H9 (cell line): ENCODE measurements around the gene DIP2A. TPM values are rescaled to one million over a fixed set of nuclear protein-coding genes. Genes with fewer than 3 reads are reported as not detected.

Source experiments
- DNase-seq: peaks from one replicate; pipeline ENCODE4 v3.0.0-alpha.2; 2017
- H2AFZ ChIP-seq: one replicate; pipeline ENCODE4 v1.6.1; 2013; ENCODE audit warnings: mild to moderate bottlenecking, low read length, control low read depth, moderate library complexity
- H2AK5ac ChIP-seq: 2 replicates; pipeline ENCODE4 v1.6.1; 2013; ENCODE audit warnings: low read length, control low read depth, mixed read lengths; ENCODE audit not compliant: insufficient read length
- H2BK120ac ChIP-seq: one replicate; pipeline ENCODE4 v1.6.1; 2013; ENCODE audit warnings: low read depth, mild to moderate bottlenecking, low read length, control low read depth, inconsistent platforms; ENCODE audit not compliant: poor library complexity, severe bottlenecking
- H2BK12ac ChIP-seq: 2 replicates; pipeline ENCODE4 v1.6.1; 2013; ENCODE audit warnings: low read length, control low read depth, mixed read lengths, low read depth; ENCODE audit not compliant: insufficient read length
- H2BK15ac ChIP-seq: 2 replicates; pipeline ENCODE4 v1.6.1; 2013; ENCODE audit warnings: low read depth, low read length, control low read depth
- H2BK20ac ChIP-seq: one replicate; pipeline ENCODE4 v1.6.1; 2013; ENCODE audit warnings: low read depth, mild to moderate bottlenecking, low read length, control low read depth, inconsistent platforms; ENCODE audit not compliant: poor library complexity, severe bottlenecking
- H2BK5ac ChIP-seq: 2 replicates; pipeline ENCODE4 v1.6.1; 2013; ENCODE audit warnings: low read length, control low read depth, mixed read lengths; ENCODE audit not compliant: insufficient read length
- H3K14ac ChIP-seq: 2 replicates; pipeline ENCODE4 v1.6.1; 2013; ENCODE audit warnings: low read length, control low read depth; ENCODE audit not compliant: insufficient read depth
- H3K18ac ChIP-seq: 2 replicates; pipeline ENCODE4 v1.6.1; 2013; ENCODE audit warnings: low read depth, mild to moderate bottlenecking, mixed read lengths, low read length, control low read depth; ENCODE audit not compliant: insufficient read length
- H3K23ac ChIP-seq: 2 replicates; pipeline ENCODE4 v1.6.1; 2013; ENCODE audit warnings: low read length, control low read depth, mixed read lengths, low read depth; ENCODE audit not compliant: insufficient read length
- H3K23me2 ChIP-seq: 2 replicates; pipeline ENCODE4 v1.6.1; 2013; ENCODE audit warnings: low read depth, mild to moderate bottlenecking, mixed read lengths, low read length, control low read depth; ENCODE audit not compliant: insufficient read length, poor library complexity, severe bottlenecking
- H3K27ac ChIP-seq: 2 replicates; pipeline ENCODE4 v1.5.1; 2013; ENCODE audit warnings: low read length, control low read depth, mixed read lengths, low read depth; ENCODE audit not compliant: insufficient read length
- H3K27me3 ChIP-seq: 2 replicates; pipeline ENCODE4 v1.6.1; 2013; ENCODE audit warnings: low read length, control low read depth, inconsistent platforms; ENCODE audit not compliant: insufficient read depth
- H3K4ac ChIP-seq: 2 replicates; pipeline ENCODE4 v1.6.1; 2013; ENCODE audit warnings: low read depth, mild to moderate bottlenecking, control low read depth, inconsistent platforms, low read length, moderate library complexity
- H3K4me1 ChIP-seq: 2 replicates; pipeline ENCODE4 v1.6.1; 2013; ENCODE audit warnings: low read length, control low read depth, inconsistent platforms; ENCODE audit not compliant: insufficient read depth
- H3K4me2 ChIP-seq: 2 replicates; pipeline ENCODE4 v1.6.1; 2013; ENCODE audit warnings: low read length, control low read depth, mixed read lengths; ENCODE audit not compliant: insufficient read length, insufficient read depth
- H3K56ac ChIP-seq: 2 replicates; pipeline ENCODE4 v1.6.1; 2013; ENCODE audit warnings: low read depth, mild to moderate bottlenecking, mixed read lengths, low read length, control low read depth; ENCODE audit not compliant: insufficient read length
- H3K79me1 ChIP-seq: 2 replicates; pipeline ENCODE4 v1.6.1; 2013; ENCODE audit warnings: low read depth, mild to moderate bottlenecking, moderate library complexity, low read length, control low read depth, inconsistent platforms; ENCODE audit not compliant: insufficient read depth, poor library complexity, severe bottlenecking
- H3K79me2 ChIP-seq: 2 replicates; pipeline ENCODE4 v1.6.1; 2013; ENCODE audit warnings: low read length, control low read depth, inconsistent platforms; ENCODE audit not compliant: insufficient read depth
- H3K9ac ChIP-seq: 2 replicates; pipeline ENCODE4 v1.6.1; 2013; ENCODE audit warnings: low read length, control low read depth, mixed read lengths; ENCODE audit not compliant: insufficient read length; ENCODE audit errors: extremely low read depth
- H3K9me3 ChIP-seq: one replicate; pipeline ENCODE4 v1.6.1; 2013; ENCODE audit warnings: low read depth, low read length, inconsistent platforms; ENCODE audit not compliant: control insufficient read depth
- H3T11ph ChIP-seq: one replicate; pipeline ENCODE4 v1.6.1; 2013; ENCODE audit warnings: mild to moderate bottlenecking, low read length, control low read depth, inconsistent platforms
- H4K20me1 ChIP-seq: one replicate; pipeline ENCODE4 v1.6.1; 2013; ENCODE audit not compliant: control insufficient read depth, insufficient read length, insufficient read depth
- H4K5ac ChIP-seq: 2 replicates; pipeline ENCODE4 v1.6.1; 2013; ENCODE audit warnings: low read depth, mild to moderate bottlenecking, mixed read lengths, low read length, control low read depth; ENCODE audit not compliant: insufficient read length
- H4K8ac ChIP-seq: replicated peaks from 2 replicates; pipeline ENCODE4 v1.6.1; 2013; ENCODE audit warnings: low read length, control low read depth, mixed read lengths, low read depth; ENCODE audit not compliant: insufficient read length
- H4K91ac ChIP-seq: 2 replicates; pipeline ENCODE4 v1.6.1; 2013; ENCODE audit warnings: low read depth, mild to moderate bottlenecking, moderate library complexity, mixed read lengths, low read length, control low read depth; ENCODE audit not compliant: insufficient read length
- H3K27ac Mint-ChIP-seq, 3 experiments: 2 replicates in 2 of 3; 3 replicates in 1 of 3; pipeline ENCODE4 v1.8.0; 2020 to 2021; ENCODE audit warnings: mixed read lengths in 3 of 3, mild to moderate bottlenecking in 1 of 3, moderate library complexity in 1 of 3
- H3K27me3 Mint-ChIP-seq: 2 replicates; pipeline ENCODE4 v1.8.0; 2021; ENCODE audit warnings: low read depth, mild to moderate bottlenecking, moderate library complexity, mixed read lengths
- H3K36me3 Mint-ChIP-seq, 3 experiments: 2 replicates in 2 of 3; 3 replicates in 1 of 3; pipeline ENCODE4 v1.8.0; 2020 to 2021; ENCODE audit warnings: low read depth in 3 of 3, mixed read lengths in 3 of 3; ENCODE audit not compliant: insufficient read depth in 1 of 3
- H3K4me1 Mint-ChIP-seq, 2 experiments: 2 replicates each; pipeline ENCODE4 v1.8.0; 2020; ENCODE audit warnings: mixed read lengths in 2 of 2
- H3K4me3 Mint-ChIP-seq, 2 experiments: 2 replicates in 1 of 2; 3 replicates in 1 of 2; pipeline ENCODE4 v1.8.0; 2020 to 2021; ENCODE audit warnings: mild to moderate bottlenecking in 2 of 2, mixed read lengths in 2 of 2, moderate library complexity in 1 of 2
- H3K9me3 Mint-ChIP-seq, 2 experiments: 2 replicates in 1 of 2; 3 replicates in 1 of 2; pipeline ENCODE4 v1.8.0; 2020; ENCODE audit warnings: mild to moderate bottlenecking in 2 of 2, mixed read lengths in 2 of 2, moderate library complexity in 1 of 2
- WGBS: extraction: QIAGEN DNeasy Blood & Tissue Kit; methylation state at CpG from one replicate; pipeline ENCODE4 v1.1.7; 2013; ENCODE audit warnings: missing lambda C conversion rate, low lambda C conversion rate, mixed read lengths; ENCODE audit not compliant: insufficient read length; ENCODE audit errors: extremely low coverage; 5-methylcytosine and 5-hydroxymethylcytosine counted together
- total RNA-seq: library from RNA; stranded (reverse); gene quantifications from 2 replicates; pipeline ENCODE4 v1.2.1, GENCODE V29; 2021
- TF ChIP-seq, protein P1 (sequence below): fragments of 200-600 bp; sonication (generic); conservative IDR thresholded peaks from 3 replicates; pipeline ENCODE4 v1.8.0; 2021; ENCODE audit warnings: antibody characterized with exemption, mild to moderate bottlenecking

DIP2A gene
- total RNA-seq, 1 experiment from 2014 or later, result 25.2 TPM

DNA sequence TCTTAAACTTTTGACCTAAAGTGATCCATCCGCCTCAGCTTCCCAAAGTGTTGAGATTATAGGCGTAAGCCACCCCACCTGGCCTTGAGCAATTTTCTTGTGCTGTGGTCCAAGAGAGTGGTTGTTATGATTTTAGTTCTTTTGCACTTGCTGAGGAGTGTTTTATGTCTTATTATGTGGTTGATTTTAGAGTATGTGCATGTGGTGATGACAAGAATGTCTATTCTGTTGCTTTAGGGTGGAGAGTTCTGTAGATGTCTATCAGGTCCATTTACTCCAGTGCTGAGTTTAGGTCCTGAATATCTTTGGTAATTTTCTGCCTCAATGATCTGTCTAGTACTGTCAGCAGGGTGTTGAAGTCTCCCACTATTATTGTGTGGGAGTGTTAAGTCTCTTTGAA lies 157.4 kb downstream of the DIP2A start:
- Histone ChIP-seq H3K4me2 (no peak overlapping the region), H3K27me3 (no peaks in the 10 kb centered on the region), H2BK12ac (no peak overlapping the region)

More for the DNA sequence above, 157.4 kb downstream of the DIP2A start:
- Histone ChIP-seq H3K79me2 (no peaks in the 10 kb centered on the region), H3K27ac (no peak overlapping the region), H3K9me3 (no peaks in the 10 kb centered on the region), H2BK20ac (no peak overlapping the region), H2AFZ (no peak overlapping the region), H3T11ph (no peak overlapping the region), H4K8ac (no peak overlapping the region), H3K14ac (no peak overlapping the region), H2AK5ac (no peak overlapping the region), H3K18ac (no peak overlapping the region), H3K4ac (no peak overlapping the region), H3K79me1 (no peaks in the 10 kb centered on the region), H3K56ac (no peak overlapping the region), H2BK5ac (no peak overlapping the region), H3K9ac (no peak overlapping the region), H2BK120ac (no peak overlapping the region), H4K20me1 (no peaks in the 10 kb centered on the region), H2BK15ac (no peak overlapping the region), H4K91ac (no peak overlapping the region), H3K23me2 (no peaks in the 10 kb centered on the region), H4K5ac (no peak overlapping the region), H3K4me1 (no peaks in the 10 kb centered on the region), H3K23ac (no peak overlapping the region)
- H3K27ac Mint-ChIP-seq, result no peak overlapping the region
- WGBS, result no CpG with 5 or more reads among the region's 2 CpGs
- TF ChIP-seq, protein P1, sequence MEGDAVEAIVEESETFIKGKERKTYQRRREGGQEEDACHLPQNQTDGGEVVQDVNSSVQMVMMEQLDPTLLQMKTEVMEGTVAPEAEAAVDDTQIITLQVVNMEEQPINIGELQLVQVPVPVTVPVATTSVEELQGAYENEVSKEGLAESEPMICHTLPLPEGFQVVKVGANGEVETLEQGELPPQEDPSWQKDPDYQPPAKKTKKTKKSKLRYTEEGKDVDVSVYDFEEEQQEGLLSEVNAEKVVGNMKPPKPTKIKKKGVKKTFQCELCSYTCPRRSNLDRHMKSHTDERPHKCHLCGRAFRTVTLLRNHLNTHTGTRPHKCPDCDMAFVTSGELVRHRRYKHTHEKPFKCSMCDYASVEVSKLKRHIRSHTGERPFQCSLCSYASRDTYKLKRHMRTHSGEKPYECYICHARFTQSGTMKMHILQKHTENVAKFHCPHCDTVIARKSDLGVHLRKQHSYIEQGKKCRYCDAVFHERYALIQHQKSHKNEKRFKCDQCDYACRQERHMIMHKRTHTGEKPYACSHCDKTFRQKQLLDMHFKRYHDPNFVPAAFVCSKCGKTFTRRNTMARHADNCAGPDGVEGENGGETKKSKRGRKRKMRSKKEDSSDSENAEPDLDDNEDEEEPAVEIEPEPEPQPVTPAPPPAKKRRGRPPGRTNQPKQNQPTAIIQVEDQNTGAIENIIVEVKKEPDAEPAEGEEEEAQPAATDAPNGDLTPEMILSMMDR, result no peak
- no peaks in the 10 kb centered on the region; a peak in 1 of 7 replicates for H3K36me3 Mint-ChIP-seq
- H3K4me3 Mint-ChIP-seq, result no peak overlapping the region
- peaks cover 0 to 9% of the 10 kb centered on the region in 2 experiments; a peak in 3 of 5 replicates for H3K9me3 Mint-ChIP-seq
- no peak for DNase-seq
- H3K27me3 Mint-ChIP-seq, result peaks cover 11% of the 10 kb centered on the region
- H3K4me1 Mint-ChIP-seq, result peaks cover 7 to 8% of the 10 kb centered on the region in 2 experiments
